DOHH2 (cell line): ENCODE measurements around the gene LYVE1.

Experiments
- CTCF ChIP-seq: fragments of 200-600 bp; sonication (generic); IDR thresholded peaks from one replicate; pipeline ENCODE4 v1.5.1; 2014; ENCODE audit warnings: antibody characterized with exemption, mild to moderate bottlenecking, low read depth, low read length; ENCODE audit not compliant: poor library complexity, severe bottlenecking
- EZH2phosphoT487 ChIP-seq: fragments of 200-600 bp; sonication (generic); IDR thresholded peaks from 2 replicates; pipeline ENCODE4 v1.6.1; 2017; ENCODE audit warnings: borderline replicate concordance, mild to moderate bottlenecking, antibody characterized with exemption, low read length, moderate library complexity, mixed read lengths

GRCh38 chr11:10604340-10604748 lies 35.9 kb upstream of the LYVE1 start:
- TF ChIP-seq CTCF (no peak), EZH2phosphoT487 (no peak)
